SK-N-SH treated with all-trans-retinoic acid at 6 μM for 48 hours (cell line): ENCODE measurements around the gene SMAD5.

Source experiments
- ATAC-seq: fragments of 200-7000 bp; cut with Tn5 transposase; 3 replicates; pipeline ENCODE4 v1.9.1; 2020; ENCODE audit warnings: mild to moderate bottlenecking, moderate library complexity
- ARNTL ChIP-seq: fragments of 450-650 bp; formaldehyde crosslinking; IDR thresholded peaks from 2 replicates; pipeline ENCODE4 v1.5.0; 2020; ENCODE audit warnings: low read depth, mild to moderate bottlenecking, moderate library complexity, borderline replicate concordance
- CREB5 ChIP-seq: fragments of 250-450 bp; sonication (Bioruptor Pico); IDR thresholded peaks from 2 replicates; pipeline ENCODE4 v1.5.1; 2020; ENCODE audit warnings: low read depth, mild to moderate bottlenecking, moderate library complexity
- CSDC2 ChIP-seq: fragments of 250-450 bp; sonication (Bioruptor Pico); IDR thresholded peaks from 2 replicates; pipeline ENCODE4 v1.5.0; 2020; ENCODE audit warnings: mild to moderate bottlenecking, moderate library complexity
- CSRNP3 ChIP-seq: fragments of 250-450 bp; sonication (Bioruptor Pico); IDR thresholded peaks from 2 replicates; pipeline ENCODE4 v1.5.1; 2021; ENCODE audit warnings: mild to moderate bottlenecking, moderate library complexity
- ESRRG ChIP-seq: fragments of 250-450 bp; sonication (Bioruptor Pico); IDR thresholded peaks from 2 replicates; pipeline ENCODE4 v1.6.1; 2021; ENCODE audit warnings: mild to moderate bottlenecking
- GLIS3 ChIP-seq: fragments of 250-450 bp; sonication (Bioruptor Pico); IDR thresholded peaks from 2 replicates; pipeline ENCODE4 v1.5.0; 2020; ENCODE audit warnings: mild to moderate bottlenecking, moderate library complexity
- ISL1 ChIP-seq: fragments of 250-450 bp; sonication (Bioruptor Pico); IDR thresholded peaks from 2 replicates; pipeline ENCODE4 v2.1.2; 2022; ENCODE audit warnings: mild to moderate bottlenecking, moderate library complexity
- OSR1 ChIP-seq: fragments of 250-450 bp; sonication (Bioruptor Pico); IDR thresholded peaks from 2 replicates; pipeline ENCODE4 v1.8.0; 2022; ENCODE audit warnings: moderate library complexity, mild to moderate bottlenecking, inconsistent platforms
- PATZ1 ChIP-seq: fragments of 250-450 bp; sonication (Bioruptor Pico); IDR thresholded peaks from 2 replicates; pipeline ENCODE4 v1.8.0; 2020; ENCODE audit warnings: mild to moderate bottlenecking, moderate library complexity, borderline replicate concordance
- POU6F1 ChIP-seq: fragments of 250-450 bp; sonication (Bioruptor Pico); IDR thresholded peaks from 2 replicates; pipeline ENCODE4 v1.8.0; 2021; ENCODE audit warnings: low read depth, mild to moderate bottlenecking, moderate library complexity, borderline replicate concordance
- PPARA ChIP-seq: fragments of 250-450 bp; sonication (Bioruptor Pico); IDR thresholded peaks from 2 replicates; pipeline ENCODE4 v1.5.0; 2020; ENCODE audit warnings: mild to moderate bottlenecking, borderline replicate concordance
- RARB ChIP-seq: fragments of 250-450 bp; sonication (Bioruptor Pico); IDR thresholded peaks from 2 replicates; pipeline ENCODE4 v1.8.0; 2021; ENCODE audit warnings: mild to moderate bottlenecking, moderate library complexity
- SNAI2 ChIP-seq: fragments of 250-450 bp; sonication (Bioruptor Pico); IDR thresholded peaks from 2 replicates; pipeline ENCODE4 v1.5.0; 2020; ENCODE audit warnings: mild to moderate bottlenecking, moderate library complexity
- TCF4 ChIP-seq: fragments of 250-450 bp; sonication (Bioruptor Pico); IDR thresholded peaks from 2 replicates; pipeline ENCODE4 v1.8.0; 2021; ENCODE audit warnings: mild to moderate bottlenecking, moderate library complexity, borderline replicate concordance
- TSHZ2 ChIP-seq: fragments of 250-450 bp; sonication (Bioruptor Pico); IDR thresholded peaks from 2 replicates; pipeline ENCODE4 v1.5.0; 2020; ENCODE audit warnings: mild to moderate bottlenecking, moderate library complexity
- ZC3H10 ChIP-seq: fragments of 250-450 bp; sonication (Bioruptor Pico); IDR thresholded peaks from 2 replicates; pipeline ENCODE4 v1.5.1; 2021; ENCODE audit warnings: mild to moderate bottlenecking, moderate library complexity
- ZFP3 ChIP-seq: fragments of 250-450 bp; sonication (Bioruptor Pico); IDR thresholded peaks from 2 replicates; pipeline ENCODE4 v1.5.0; 2020; ENCODE audit warnings: mild to moderate bottlenecking, moderate library complexity
- ZFP30 ChIP-seq: fragments of 450-650 bp; formaldehyde crosslinking; IDR thresholded peaks from 2 replicates; pipeline ENCODE4 v1.5.0; 2022; ENCODE audit warnings: mild to moderate bottlenecking, moderate library complexity
- ZNF70 ChIP-seq: fragments of 450-650 bp; formaldehyde crosslinking; IDR thresholded peaks from 2 replicates; pipeline ENCODE4 v1.5.0; 2020; ENCODE audit warnings: mild to moderate bottlenecking, moderate library complexity
- ZNF8 ChIP-seq: fragments of 450-650 bp; formaldehyde crosslinking; IDR thresholded peaks from 2 replicates; pipeline ENCODE4 v1.5.0; 2020; ENCODE audit warnings: mild to moderate bottlenecking, moderate library complexity

The SMAD5 gene

GRCh38 chr5:136190904-136191303, 58.3 kb downstream of the SMAD5 start (continued):
- TF ChIP-seq PATZ1 (CRISPR knock-in tag) = no peak
- no peak for TF ChIP-seq ZC3H10 (CRISPR knock-in tag)
- no peak for TF ChIP-seq CSDC2 (CRISPR knock-in tag)
- TF ChIP-seq ZFP30 (CRISPR knock-in tag) = no peak
- TF ChIP-seq OSR1 = no peak

- peak; percentile 28 for ATAC-seq
- no peak for TF ChIP-seq PATZ1 (CRISPR knock-in tag)
- TF ChIP-seq GLIS3 (CRISPR knock-in tag) = no peak
- TF ChIP-seq ZNF70 = no peak
- no peak for TF ChIP-seq ARNTL (CRISPR knock-in tag)
- no peak for TF ChIP-seq OSR1
- TF ChIP-seq TSHZ2 (CRISPR knock-in tag) = no peak
- no peak for TF ChIP-seq SNAI2 (CRISPR knock-in tag)
- no peak for TF ChIP-seq TCF4 (CRISPR knock-in tag)
- TF ChIP-seq ZFP3 (CRISPR knock-in tag) = no peak
- no peak for TF ChIP-seq RARB
- TF ChIP-seq ZFP30 (CRISPR knock-in tag) = no peak
- no peak for TF ChIP-seq POU6F1 (CRISPR knock-in tag)
- no peak for TF ChIP-seq CREB5 (CRISPR knock-in tag)
- TF ChIP-seq ESRRG (CRISPR knock-in tag) = no peak
- no peak for TF ChIP-seq PPARA
- no peak for TF ChIP-seq ZC3H10 (CRISPR knock-in tag)
- no peak for TF ChIP-seq ISL1 (CRISPR knock-in tag)
- TF ChIP-seq CSRNP3 (CRISPR knock-in tag) = no peak
- TF ChIP-seq ZNF8 (CRISPR knock-in tag) = no peak
Observed at GRCh38 chr5:136191304-136192014, 58.8 kb downstream of the SMAD5 start.
